Esophagus muscularis mucosa (tissue), 4 donors: Measurements from ENCODE around the gene SLC45A3.

Experiments
- CTCF ChIP-seq, 3 experiments: fragments of 200-600 bp in 2 of 3; fragments of 450-650 bp in 1 of 3; sonication (generic) in 2 of 3; IDR thresholded peaks; one replicate each; pipeline ENCODE4 v1.5.1; 2017 to 2019; ENCODE audit warnings: antibody characterized with exemption in 3 of 3, mild to moderate bottlenecking in 2 of 3, moderate library complexity in 1 of 3
- EP300 ChIP-seq: sonication (generic); formaldehyde crosslinking; IDR thresholded peaks from one replicate; pipeline ENCODE4 v1.6.1; 2017; ENCODE audit warnings: antibody characterized with exemption
- POLR2A ChIP-seq: fragments of 450-650 bp; IDR thresholded peaks from one replicate; pipeline ENCODE4 v1.6.1; 2017; ENCODE audit warnings: antibody characterized with exemption, moderate library complexity, mild to moderate bottlenecking, low read depth
- POLR2AphosphoS5 ChIP-seq, 2 donors: sonication (generic); formaldehyde crosslinking; IDR thresholded peaks; one replicate each; pipeline ENCODE4 v1.6.1; 2017; ENCODE audit warnings: antibody characterized with exemption in 2 of 2

GRCh38 chr1:205613854-205614412, 66.4 kb downstream of the SLC45A3 start:
- TF ChIP-seq EP300 = no peak
- no peak for TF ChIP-seq CTCF (IDR thresholded peaks at IDR 0.05)
- TF ChIP-seq POLR2A = no peak
- no peak for TF ChIP-seq POLR2AphosphoS5 (IDR thresholded peaks at IDR 0.05)
